HL-60 (cell line): ENCODE results near the gene ANKRD23.

Experiments
- DNase-seq, 2 experiments: peaks; one replicate each; pipeline ENCODE4 v3.0.0-alpha.2; 2010 to 2020; ENCODE audit warnings: low read depth in 1 of 2, low spot score in 1 of 2
- H3K27ac ChIP-seq: fragments of 250-450 bp; sonication (Bioruptor Pico); replicated peaks from 2 replicates; pipeline ENCODE4 v1.5.1; 2020; ENCODE audit warnings: mild to moderate bottlenecking, moderate library complexity
- H3K27me3 ChIP-seq: fragments of 250-450 bp; sonication (Bioruptor Pico); 2 replicates; pipeline ENCODE4 v1.5.1; 2021; ENCODE audit warnings: mild to moderate bottlenecking, moderate library complexity; ENCODE audit not compliant: insufficient read depth, poor library complexity, severe bottlenecking
- H3K4me3 ChIP-seq: replicated peaks from 2 replicates; pipeline ENCODE4 v1.5.1; 2011; ENCODE audit warnings: mild to moderate bottlenecking, control low read depth, low read length; ENCODE audit not compliant: insufficient read depth
- GABPA ChIP-seq: IDR thresholded peaks from 2 replicates; pipeline ENCODE4 v1.6.1; 2012; ENCODE audit warnings: low read depth
- POLR2AphosphoS5 ChIP-seq: IDR thresholded peaks from 2 replicates; pipeline ENCODE4 v1.6.1; 2012; ENCODE audit warnings: low read depth
- SPI1 ChIP-seq: IDR thresholded peaks from 2 replicates; pipeline ENCODE4 v1.6.1; 2012; ENCODE audit warnings: low read depth, mild to moderate bottlenecking, borderline replicate concordance
- TF ChIP-seq, protein P1 (sequence below): IDR thresholded peaks from 2 replicates; pipeline ENCODE4 v1.6.1; 2012; ENCODE audit warnings: low read depth; ENCODE audit not compliant: insufficient replicate concordance
- TF ChIP-seq, protein P2 (sequence below): IDR thresholded peaks from one replicate; pipeline ENCODE4 v1.5.1; 2011; ENCODE audit warnings: low read length, control low read depth, inconsistent platforms; ENCODE audit not compliant: insufficient read depth

Gene ANKRD23

DNA sequence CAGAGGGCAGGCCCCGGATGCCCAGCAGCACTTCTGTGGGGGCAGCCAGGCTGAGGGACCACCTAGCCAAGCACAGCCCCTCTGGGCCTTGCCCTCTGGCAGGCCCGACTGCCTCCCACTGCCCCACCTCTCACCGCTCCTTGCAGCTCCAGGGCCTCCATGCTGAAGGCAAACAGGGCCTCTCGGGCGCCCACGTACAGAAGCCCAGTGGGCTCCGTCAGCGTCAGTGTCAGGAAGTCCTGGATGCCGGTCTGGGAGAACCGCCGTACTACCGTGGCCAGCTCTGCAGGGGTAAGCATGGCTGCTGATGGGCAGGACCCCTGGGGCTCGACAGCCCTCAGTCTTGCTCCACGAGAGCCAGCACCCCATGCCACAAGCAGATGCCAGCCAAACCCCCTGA lies 22.3 kb upstream of the ANKRD23 start:
- DNase-seq, result no peak
- no peak overlapping the region for H3K27ac ChIP-seq
- no peak overlapping the region for H3K4me3 ChIP-seq
- H3K27me3 ChIP-seq, result peaks cover 12% of the 10 kb centered on the region
- TF ChIP-seq POLR2AphosphoS5 (no peak), GABPA (no peak), SPI1 (no peak)
- TF ChIP-seq, protein P1, sequence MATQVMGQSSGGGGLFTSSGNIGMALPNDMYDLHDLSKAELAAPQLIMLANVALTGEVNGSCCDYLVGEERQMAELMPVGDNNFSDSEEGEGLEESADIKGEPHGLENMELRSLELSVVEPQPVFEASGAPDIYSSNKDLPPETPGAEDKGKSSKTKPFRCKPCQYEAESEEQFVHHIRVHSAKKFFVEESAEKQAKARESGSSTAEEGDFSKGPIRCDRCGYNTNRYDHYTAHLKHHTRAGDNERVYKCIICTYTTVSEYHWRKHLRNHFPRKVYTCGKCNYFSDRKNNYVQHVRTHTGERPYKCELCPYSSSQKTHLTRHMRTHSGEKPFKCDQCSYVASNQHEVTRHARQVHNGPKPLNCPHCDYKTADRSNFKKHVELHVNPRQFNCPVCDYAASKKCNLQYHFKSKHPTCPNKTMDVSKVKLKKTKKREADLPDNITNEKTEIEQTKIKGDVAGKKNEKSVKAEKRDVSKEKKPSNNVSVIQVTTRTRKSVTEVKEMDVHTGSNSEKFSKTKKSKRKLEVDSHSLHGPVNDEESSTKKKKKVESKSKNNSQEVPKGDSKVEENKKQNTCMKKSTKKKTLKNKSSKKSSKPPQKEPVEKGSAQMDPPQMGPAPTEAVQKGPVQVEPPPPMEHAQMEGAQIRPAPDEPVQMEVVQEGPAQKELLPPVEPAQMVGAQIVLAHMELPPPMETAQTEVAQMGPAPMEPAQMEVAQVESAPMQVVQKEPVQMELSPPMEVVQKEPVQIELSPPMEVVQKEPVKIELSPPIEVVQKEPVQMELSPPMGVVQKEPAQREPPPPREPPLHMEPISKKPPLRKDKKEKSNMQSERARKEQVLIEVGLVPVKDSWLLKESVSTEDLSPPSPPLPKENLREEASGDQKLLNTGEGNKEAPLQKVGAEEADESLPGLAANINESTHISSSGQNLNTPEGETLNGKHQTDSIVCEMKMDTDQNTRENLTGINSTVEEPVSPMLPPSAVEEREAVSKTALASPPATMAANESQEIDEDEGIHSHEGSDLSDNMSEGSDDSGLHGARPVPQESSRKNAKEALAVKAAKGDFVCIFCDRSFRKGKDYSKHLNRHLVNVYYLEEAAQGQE, result no peak
- TF ChIP-seq, protein P2, sequence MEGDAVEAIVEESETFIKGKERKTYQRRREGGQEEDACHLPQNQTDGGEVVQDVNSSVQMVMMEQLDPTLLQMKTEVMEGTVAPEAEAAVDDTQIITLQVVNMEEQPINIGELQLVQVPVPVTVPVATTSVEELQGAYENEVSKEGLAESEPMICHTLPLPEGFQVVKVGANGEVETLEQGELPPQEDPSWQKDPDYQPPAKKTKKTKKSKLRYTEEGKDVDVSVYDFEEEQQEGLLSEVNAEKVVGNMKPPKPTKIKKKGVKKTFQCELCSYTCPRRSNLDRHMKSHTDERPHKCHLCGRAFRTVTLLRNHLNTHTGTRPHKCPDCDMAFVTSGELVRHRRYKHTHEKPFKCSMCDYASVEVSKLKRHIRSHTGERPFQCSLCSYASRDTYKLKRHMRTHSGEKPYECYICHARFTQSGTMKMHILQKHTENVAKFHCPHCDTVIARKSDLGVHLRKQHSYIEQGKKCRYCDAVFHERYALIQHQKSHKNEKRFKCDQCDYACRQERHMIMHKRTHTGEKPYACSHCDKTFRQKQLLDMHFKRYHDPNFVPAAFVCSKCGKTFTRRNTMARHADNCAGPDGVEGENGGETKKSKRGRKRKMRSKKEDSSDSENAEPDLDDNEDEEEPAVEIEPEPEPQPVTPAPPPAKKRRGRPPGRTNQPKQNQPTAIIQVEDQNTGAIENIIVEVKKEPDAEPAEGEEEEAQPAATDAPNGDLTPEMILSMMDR, result no peak

DNA sequence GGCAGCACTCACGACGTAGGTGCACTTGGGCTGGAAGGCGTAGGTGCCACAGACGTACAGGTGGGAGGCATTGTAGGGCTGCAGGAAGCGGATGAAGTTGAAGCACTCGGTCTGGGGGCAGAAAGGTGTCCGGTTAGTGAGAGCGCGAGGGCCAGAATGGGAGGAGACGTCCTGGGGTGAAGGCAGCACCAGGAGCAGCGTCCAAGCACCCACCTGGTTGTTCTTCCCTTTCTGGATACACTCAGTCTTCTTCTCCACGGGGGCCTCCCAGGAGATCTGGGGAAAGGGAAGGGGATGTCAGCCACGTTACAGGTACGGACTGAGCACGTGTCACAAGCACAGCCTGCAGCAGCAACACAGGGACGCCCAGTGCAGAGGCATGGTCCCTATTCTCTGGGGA lies 21.8 kb upstream of the ANKRD23 start:
- no peak overlapping the region for H3K27ac ChIP-seq

DNA sequence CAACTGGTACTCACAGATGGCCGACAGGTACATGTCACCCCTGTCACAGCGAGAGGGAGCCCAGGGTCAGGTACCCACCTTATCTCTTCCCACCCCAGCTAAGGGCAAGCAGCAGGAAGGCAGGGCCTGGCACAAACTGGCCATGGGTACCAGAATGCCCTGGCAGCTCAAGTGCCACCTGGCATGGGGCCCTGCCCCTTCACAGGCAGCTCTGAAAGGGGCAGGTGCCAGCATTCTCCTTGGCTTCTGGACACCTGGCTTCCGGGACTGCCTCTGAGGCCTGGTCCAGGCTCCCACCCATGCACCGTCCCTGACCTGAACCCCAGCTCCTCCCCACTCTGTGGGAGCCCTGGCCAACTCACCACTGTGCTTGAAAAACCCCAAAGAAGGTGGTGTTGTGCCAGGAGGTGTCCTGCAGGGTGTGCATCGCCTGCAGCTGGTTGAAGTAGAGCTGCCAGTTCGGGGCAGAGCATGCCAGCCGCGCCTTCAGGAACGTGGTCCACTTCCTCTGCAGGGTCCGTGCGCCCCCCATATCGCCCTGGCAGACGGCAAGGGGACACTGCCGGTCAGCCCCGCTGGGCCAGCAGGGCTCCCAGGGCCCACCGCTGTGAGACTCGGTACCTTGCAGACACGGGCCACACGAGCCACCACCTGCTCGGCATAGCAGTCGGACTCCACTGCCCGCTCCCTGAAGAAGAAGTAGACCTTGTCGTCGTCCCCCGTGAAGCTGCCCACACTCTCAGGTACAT lies 20.7 kb upstream of the ANKRD23 start:
- DNase-seq, result no peak
- TF ChIP-seq GABPA (no peak), POLR2AphosphoS5 (no peak), SPI1 (no peak)
- TF ChIP-seq, protein P2, result no peak
- TF ChIP-seq, protein P1, result no peak
- Histone ChIP-seq H3K4me3 (no peak overlapping the region), H3K27me3 (no peaks in the 10 kb centered on the region), H3K27ac (no peak overlapping the region)

More for the DNA sequence above, 21.8 kb upstream of the ANKRD23 start:
- Histone ChIP-seq H3K4me3 (no peak overlapping the region), H3K27me3 (peaks cover 7% of the 10 kb centered on the region)
- TF ChIP-seq, protein P1, result no peak
- TF ChIP-seq POLR2AphosphoS5, result no peak
- DNase-seq, result no peak
